Stomach (tissue), 9 donors: ENCODE results near the gene MKNK2. TPM values are rescaled to one million over a fixed set of nuclear protein-coding genes. Genes with fewer than 3 reads are reported as not detected.

Source experiments
- DNase-seq, 2 donors: peaks; one replicate each; pipeline versions ENCODE4 v3.0.0 to v3.0.0-alpha.2; 2013 to 2019
- H3K27ac ChIP-seq, 5 donors: fragments of 200-600 bp in 4 of 5; sonication (generic) in 4 of 5; one replicate each; pipeline ENCODE4 v1.5.1; 2013 to 2019; ENCODE audit warnings: mild to moderate bottlenecking in 1 of 5, moderate library complexity in 1 of 5
- H3K27me3 ChIP-seq, 3 donors: fragments of 200-600 bp; sonication (generic); one replicate each; pipeline ENCODE4 v1.5.1; 2017 to 2019; ENCODE audit warnings: mixed run types in 1 of 3
- H3K36me3 ChIP-seq, 4 donors: fragments of 200-600 bp; sonication (generic); 1 replicate in 3 of 4; 2 replicates in 1 of 4; pipeline ENCODE4 v1.5.1; 2016 to 2019
- H3K4me1 ChIP-seq, 4 donors: fragments of 200-600 bp; sonication (generic); one replicate each; pipeline ENCODE4 v1.5.1; 2016 to 2019
- H3K4me3 ChIP-seq, 4 donors: fragments of 200-600 bp; sonication (generic) in 3 of 4; one replicate each; pipeline ENCODE4 v1.5.1; 2016 to 2019; ENCODE audit warnings: mild to moderate bottlenecking in 1 of 4
- H3K9me3 ChIP-seq, 4 donors: fragments of 200-600 bp; sonication (generic); one replicate each; pipeline ENCODE4 v1.5.1; 2016 to 2019
- EP300 ChIP-seq: sonication (generic); formaldehyde crosslinking; IDR thresholded peaks from one replicate; pipeline ENCODE4 v1.6.1; 2017; ENCODE audit warnings: antibody characterized with exemption
- POLR2A ChIP-seq, 4 donors: fragments of 450-650 bp; IDR thresholded peaks; one replicate each; pipeline ENCODE4 v1.6.1; 2016; ENCODE audit warnings: antibody characterized with exemption in 4 of 4, control low read depth in 2 of 4, mild to moderate bottlenecking in 1 of 4, moderate library complexity in 1 of 4
- POLR2AphosphoS5 ChIP-seq, 3 donors: sonication (generic); formaldehyde crosslinking; IDR thresholded peaks; one replicate each; pipeline ENCODE4 v1.6.1; 2016; ENCODE audit warnings: antibody characterized with exemption in 3 of 3
- WGBS, 5 donors: extraction: QIAGEN DNeasy Blood & Tissue Kit in 3 of 5; methylation state at CpG; one replicate each; pipeline versions ENCODE4 v1.1.5 to v1.1.7; 2013 to 2018; 5-methylcytosine and 5-hydroxymethylcytosine counted together
- intact Hi-C: fragments of 100-400 bp; cut with DNase I; formaldehyde crosslinking; loops from one replicate; pipeline ENCODE4 v1.15.1; 2023; ENCODE audit warnings: low total_unique reads
- polyA plus RNA-seq, 3 donors: library from polyadenylated mRNA; stranded (reverse); fragments of 200-250 nt; gene quantifications; one replicate each; pipeline ENCODE4 v1.2.3, GENCODE V29; 2013
- total RNA-seq, 5 donors: library from RNA; depleted of rRNA; stranded (reverse); fragments of >200 nt; gene quantifications; one replicate each; pipeline versions ENCODE4 v1.1.0 to v1.2.3, GENCODE V29; 2014 to 2016
- TF ChIP-seq, protein P1 (sequence below), 7 experiments: fragments of 450-650 bp in 4 of 7; fragments of 200-600 bp in 3 of 7; sonication (generic) in 3 of 7; IDR thresholded peaks; one replicate each; pipeline ENCODE4 v1.5.1; 2016 to 2019; ENCODE audit warnings: antibody characterized with exemption in 7 of 7, control low read depth in 2 of 7, mild to moderate bottlenecking in 1 of 7
- donor health status: healthy with polysubstance abuse.
- donor health status: Bipolar disorder and iron deficiency.
- donor health status: healthy.

Gene MKNK2
- total and polyA plus RNA-seq, 8 donors: 38.7 to 192 (median 113) TPM

DNA sequence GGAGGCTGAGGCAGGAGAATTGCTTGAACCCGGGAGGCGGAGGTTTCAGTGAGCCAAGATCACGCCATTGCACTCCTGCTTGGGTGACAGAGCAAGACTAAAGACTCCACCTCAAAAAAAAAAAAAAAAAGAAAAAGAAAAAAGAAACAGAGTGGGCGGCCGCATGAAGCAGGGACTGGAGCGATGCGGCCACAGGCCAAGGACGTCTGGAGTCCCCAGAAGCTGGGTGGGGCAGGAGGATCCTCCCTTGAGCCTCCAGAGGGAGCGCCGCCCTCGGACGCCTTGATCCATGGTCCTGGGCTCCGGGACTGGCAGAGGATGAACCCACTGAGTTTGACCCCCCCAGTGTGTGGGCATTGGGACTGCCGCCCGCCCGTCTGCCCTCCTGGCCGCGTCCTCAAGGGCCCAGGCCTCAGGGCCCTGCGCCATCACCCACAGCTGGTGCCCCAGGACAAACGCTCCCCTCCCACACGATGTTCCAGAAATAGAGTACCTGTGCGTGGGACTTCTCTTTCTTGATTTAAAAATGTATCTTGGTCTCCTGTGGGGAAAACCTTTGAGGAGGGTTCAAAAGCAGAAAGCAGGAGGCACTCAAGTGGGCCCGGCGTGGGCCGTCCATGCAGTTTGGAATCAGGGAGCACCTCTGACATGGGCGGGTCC is 51.1 kb downstream of the MKNK2 start:
- 85 to 94% (median 91%) methylated on average over 25 to 26 of the region's 26 CpGs for WGBS, 5 donors
- Histone ChIP-seq H3K27me3 (no peaks in the 10 kb centered on the region), H3K27ac (no peak overlapping the region), H3K9me3 (no peaks in the 10 kb centered on the region), H3K36me3 (peaks cover 21 to 90% (median 76%) of the 10 kb centered on the region in 4 donors), H3K4me3 (no peak overlapping the region), H3K4me1 (no peaks in the 10 kb centered on the region)
- no peak for DNase-seq
- TF ChIP-seq POLR2AphosphoS5 (IDR thresholded peaks at IDR 0.05): no peak
- TF ChIP-seq, protein P1, sequence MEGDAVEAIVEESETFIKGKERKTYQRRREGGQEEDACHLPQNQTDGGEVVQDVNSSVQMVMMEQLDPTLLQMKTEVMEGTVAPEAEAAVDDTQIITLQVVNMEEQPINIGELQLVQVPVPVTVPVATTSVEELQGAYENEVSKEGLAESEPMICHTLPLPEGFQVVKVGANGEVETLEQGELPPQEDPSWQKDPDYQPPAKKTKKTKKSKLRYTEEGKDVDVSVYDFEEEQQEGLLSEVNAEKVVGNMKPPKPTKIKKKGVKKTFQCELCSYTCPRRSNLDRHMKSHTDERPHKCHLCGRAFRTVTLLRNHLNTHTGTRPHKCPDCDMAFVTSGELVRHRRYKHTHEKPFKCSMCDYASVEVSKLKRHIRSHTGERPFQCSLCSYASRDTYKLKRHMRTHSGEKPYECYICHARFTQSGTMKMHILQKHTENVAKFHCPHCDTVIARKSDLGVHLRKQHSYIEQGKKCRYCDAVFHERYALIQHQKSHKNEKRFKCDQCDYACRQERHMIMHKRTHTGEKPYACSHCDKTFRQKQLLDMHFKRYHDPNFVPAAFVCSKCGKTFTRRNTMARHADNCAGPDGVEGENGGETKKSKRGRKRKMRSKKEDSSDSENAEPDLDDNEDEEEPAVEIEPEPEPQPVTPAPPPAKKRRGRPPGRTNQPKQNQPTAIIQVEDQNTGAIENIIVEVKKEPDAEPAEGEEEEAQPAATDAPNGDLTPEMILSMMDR (IDR thresholded peaks at IDR 0.05): no peak
- TF ChIP-seq POLR2A (IDR thresholded peaks at IDR 0.05): no peak
- no peak for TF ChIP-seq EP300
- intact Hi-C loops: no loop called here

DNA sequence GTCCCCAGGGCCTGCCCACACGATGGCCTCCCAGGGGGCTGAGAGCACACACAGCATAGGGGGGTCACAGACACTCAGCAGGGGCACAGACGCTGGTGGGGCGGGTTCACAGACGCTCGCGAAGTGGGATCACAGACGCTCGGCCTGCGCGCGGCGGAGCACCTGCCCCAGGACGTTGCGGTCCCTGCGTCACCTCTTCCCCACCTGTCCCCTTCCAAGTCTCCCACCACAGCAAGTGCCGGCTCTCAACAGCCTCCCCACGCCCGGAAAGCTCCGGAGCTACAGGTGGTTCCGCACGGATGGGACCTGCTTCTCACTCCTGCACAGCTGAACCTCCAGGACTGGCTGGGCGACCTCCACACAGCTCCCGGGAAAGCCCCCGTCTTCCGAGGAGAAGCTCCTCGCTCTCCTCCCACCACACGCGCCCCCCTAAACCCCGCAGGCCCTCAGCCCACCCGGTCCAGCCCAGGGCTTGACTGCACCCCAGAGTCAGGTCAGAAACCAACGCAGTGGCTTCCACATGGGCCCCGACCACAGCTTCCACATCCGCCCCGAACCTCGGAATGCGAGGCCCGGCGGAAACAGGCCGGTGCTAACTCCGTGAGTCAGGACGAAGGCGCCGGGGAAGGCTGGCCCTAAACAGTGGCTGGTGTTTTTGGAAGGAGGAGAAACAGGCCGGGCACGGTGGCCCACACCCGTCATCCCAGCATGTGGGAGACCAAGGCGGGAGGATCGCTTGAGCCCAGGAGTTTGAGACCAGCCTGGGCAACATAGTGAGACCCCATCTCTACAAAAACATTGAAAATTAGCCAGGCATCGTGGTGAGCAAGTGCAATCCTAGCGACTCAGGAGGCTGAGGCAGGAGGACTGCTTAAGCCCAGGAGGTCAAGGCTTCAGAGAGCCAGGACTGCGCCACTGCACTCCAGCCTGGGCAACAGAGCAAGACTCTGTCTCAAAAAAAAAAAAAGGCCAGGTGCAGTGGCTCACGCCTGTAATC is 52.0 kb downstream of the MKNK2 start:
- intact Hi-C loops: no loop called here
- no peaks in the 10 kb centered on the region for H3K27me3 ChIP-seq
- peaks cover 21 to 93% (median 83%) of the 10 kb centered on the region in 4 donors for H3K36me3 ChIP-seq
- no peak for DNase-seq
- H3K27ac ChIP-seq: no peak overlapping the region
- H3K4me3 ChIP-seq: no peak overlapping the region
- no peaks in the 10 kb centered on the region for H3K4me1 ChIP-seq
- WGBS, 5 donors: 93 to 95% (median 94%) methylated on average over 32 to 52 of the region's 52 CpGs
- H3K9me3 ChIP-seq: no peaks in the 10 kb centered on the region
- TF ChIP-seq POLR2A (IDR thresholded peaks at IDR 0.05) (no peak), EP300 (no peak), POLR2AphosphoS5 (IDR thresholded peaks at IDR 0.05) (no peak)
- TF ChIP-seq, protein P1 (IDR thresholded peaks at IDR 0.05): no peak

- Histone ChIP-seq H3K4me1 (no peaks in the 10 kb centered on the region), H3K27ac (no peak overlapping the region), H3K27me3 (no peaks in the 10 kb centered on the region), H3K36me3 (peaks cover 18 to 89% (median 83%) of the 10 kb centered on the region in 4 donors), H3K4me3 (no peak overlapping the region), H3K9me3 (no peaks in the 10 kb centered on the region)
- no peak for DNase-seq
- no peak for TF ChIP-seq POLR2A (IDR thresholded peaks at IDR 0.05)
- TF ChIP-seq EP300: no peak
- 92 to 95% (median 94%) methylated on average over 21 to 31 of the region's 31 CpGs for WGBS, 5 donors
- intact Hi-C loops: no loop called here
Measured at GRCh38 chr19:1997353-1998233, 53.5 kb downstream of the MKNK2 start.

DNA sequence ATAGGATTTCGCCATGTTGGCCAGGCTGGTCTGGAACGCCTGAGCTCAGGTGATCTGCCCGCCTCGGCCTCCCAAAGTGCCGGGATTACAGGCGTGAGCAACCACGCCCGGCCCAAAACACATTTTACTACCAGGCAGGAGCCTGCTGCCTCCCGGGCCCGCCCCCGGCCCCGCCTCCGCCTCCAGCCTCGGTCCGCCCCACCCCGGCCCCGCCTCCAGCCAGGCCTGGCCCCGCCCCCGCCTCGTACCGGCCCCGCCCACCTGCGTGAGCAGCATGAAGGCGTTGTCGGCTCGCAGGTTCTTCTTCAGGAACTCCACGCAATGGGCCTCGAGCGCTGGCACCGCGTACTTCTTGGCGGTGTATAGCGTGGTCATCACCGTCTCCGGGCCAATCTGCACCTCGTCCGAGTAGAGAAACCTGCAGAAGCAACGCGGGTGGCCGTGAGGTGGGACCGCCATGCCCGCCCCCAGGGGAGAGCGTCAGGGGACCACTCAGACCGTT is 58.2 kb downstream of the MKNK2 start:
- DNase-seq: no peak
- no peaks in the 10 kb centered on the region for H3K4me1 ChIP-seq
- no peaks in the 10 kb centered on the region for H3K27me3 ChIP-seq
- H3K27ac ChIP-seq: no peak overlapping the region
- WGBS, 5 donors: 88 to 93% (median 90%) methylated on average over 24 to 44 of the region's 44 CpGs
- H3K9me3 ChIP-seq: no peaks in the 10 kb centered on the region
- H3K4me3 ChIP-seq: no peak overlapping the region
- peaks cover 43 to 94% (median 89%) of the 10 kb centered on the region in 4 donors for H3K36me3 ChIP-seq
- intact Hi-C loops: no loop called here
- TF ChIP-seq POLR2A (IDR thresholded peaks at IDR 0.05) (no peak), EP300 (no peak), POLR2AphosphoS5 (IDR thresholded peaks at IDR 0.05) (no peak)
- TF ChIP-seq, protein P1 (IDR thresholded peaks at IDR 0.05): no peak
